Measurements from ENCODE around the gene RMDN2.

Gene RMDN2, protein sequence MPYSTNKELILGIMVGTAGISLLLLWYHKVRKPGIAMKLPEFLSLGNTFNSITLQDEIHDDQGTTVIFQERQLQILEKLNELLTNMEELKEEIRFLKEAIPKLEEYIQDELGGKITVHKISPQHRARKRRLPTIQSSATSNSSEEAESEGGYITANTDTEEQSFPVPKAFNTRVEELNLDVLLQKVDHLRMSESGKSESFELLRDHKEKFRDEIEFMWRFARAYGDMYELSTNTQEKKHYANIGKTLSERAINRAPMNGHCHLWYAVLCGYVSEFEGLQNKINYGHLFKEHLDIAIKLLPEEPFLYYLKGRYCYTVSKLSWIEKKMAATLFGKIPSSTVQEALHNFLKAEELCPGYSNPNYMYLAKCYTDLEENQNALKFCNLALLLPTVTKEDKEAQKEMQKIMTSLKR

DNA sequence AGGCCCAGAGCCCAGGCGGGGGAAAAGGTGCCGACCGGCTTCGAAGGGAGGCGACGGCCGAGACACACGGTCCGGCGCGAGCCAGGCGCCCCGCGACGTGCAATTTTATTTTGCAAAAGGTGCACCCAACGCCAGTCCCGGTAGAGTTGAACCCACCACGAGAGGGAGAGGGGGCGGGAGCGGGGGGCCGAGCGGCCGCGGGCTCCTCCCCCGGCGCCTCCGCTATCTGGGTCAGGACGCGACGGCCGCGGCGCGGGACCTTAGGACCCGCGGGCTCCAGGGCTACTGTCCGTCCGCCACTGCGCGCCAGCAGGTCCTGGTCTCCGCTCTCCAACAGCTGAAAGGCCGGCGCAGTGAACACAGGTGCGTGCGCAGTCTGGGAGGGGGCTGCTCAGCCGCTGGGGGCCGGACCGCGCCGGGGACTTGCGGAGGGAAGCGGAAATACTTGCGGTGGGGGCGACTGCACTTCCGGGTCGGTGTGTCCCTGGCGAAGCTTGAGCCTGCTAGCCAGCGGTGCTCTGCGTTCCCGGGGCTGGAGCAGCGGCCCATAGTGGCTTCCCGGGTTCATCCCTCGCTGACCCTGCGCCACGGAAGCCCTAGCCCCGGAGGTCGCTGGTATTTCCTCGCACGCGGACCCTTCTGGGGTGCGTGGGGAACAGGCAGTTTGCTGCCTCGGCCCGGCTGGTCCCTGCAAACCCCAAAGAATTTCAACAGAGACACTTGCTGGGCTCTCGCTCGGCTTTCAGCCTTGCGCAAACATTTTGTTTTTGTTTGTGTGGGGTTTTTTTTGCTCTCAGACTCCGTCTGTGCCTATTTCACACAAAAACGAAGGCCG, at the start of gene RMDN2:
TSS of gene RMDN2 (plus strand) at position 225 of the 835 bp plus-strand sequence. CDS start 3,991 bp downstream, outside the sequence.
- TF ChIP-seq GATA1 (IDR thresholded peaks at IDR 0.05; ENCODE audit: low read depth, low read length): no peak
- TF ChIP-seq POLR2A (IDR thresholded peaks at IDR 0.05; ENCODE audit: low read length): peak; percentile 91
- DNase-seq: peak; percentile 92 to 94

DNA sequence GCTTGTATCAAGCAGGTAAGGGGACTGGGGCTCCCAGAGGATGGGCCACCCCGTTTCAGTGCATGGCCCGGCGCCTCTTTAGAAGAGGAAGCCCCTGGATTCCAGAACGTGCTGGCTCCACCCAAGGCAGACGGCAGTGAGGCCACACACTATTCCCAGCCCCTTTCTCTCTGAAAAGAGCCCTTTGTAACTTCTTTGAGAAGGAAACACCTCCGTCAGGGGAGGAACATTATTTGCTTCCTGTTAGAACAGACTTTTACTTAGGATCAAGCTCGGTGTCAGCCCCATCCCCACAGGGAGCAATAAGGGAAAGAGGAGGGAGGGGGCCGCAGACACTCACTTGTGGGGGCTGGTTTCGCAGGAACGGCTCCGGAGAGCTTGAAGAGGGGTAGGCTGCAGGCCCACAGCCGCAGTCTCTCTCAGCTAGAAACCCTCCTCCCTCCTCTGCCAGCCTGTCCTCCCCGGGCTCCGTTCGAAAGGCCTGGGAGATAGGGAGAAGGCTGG, 49.6 kb upstream of the RMDN2 start:
- no peak for TF ChIP-seq POLR2A (IDR thresholded peaks at IDR 0.05; ENCODE audit: low read length)
- no peak for TF ChIP-seq GATA1 (IDR thresholded peaks at IDR 0.05; ENCODE audit: low read depth, low read length)
- no peak for DNase-seq

DNA sequence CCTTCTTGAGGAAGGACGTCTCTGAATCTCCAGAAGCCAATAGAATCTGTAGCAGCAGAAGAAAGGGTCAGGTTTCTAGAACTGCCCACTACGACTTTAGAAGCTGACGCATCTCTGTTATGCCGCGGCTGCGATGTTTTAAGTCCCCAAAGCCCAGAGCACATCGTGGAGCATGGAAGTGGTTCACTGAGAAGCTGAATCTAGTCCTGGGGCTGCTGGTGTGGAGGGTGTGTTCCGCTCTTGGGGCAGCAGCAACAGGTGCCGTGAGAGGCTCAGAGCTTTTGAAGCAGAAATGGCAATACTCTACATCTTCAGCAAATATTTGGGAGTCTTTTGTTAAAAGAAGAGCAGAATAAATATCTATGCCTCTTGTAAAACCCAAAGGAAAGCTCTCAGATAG, 48.9 kb upstream of the RMDN2 start:
- TF ChIP-seq POLR2A (IDR thresholded peaks at IDR 0.05; ENCODE audit: low read length) (no peak), GATA1 (IDR thresholded peaks at IDR 0.05; ENCODE audit: low read depth, low read length) (no peak)
- no peak for DNase-seq

DNA sequence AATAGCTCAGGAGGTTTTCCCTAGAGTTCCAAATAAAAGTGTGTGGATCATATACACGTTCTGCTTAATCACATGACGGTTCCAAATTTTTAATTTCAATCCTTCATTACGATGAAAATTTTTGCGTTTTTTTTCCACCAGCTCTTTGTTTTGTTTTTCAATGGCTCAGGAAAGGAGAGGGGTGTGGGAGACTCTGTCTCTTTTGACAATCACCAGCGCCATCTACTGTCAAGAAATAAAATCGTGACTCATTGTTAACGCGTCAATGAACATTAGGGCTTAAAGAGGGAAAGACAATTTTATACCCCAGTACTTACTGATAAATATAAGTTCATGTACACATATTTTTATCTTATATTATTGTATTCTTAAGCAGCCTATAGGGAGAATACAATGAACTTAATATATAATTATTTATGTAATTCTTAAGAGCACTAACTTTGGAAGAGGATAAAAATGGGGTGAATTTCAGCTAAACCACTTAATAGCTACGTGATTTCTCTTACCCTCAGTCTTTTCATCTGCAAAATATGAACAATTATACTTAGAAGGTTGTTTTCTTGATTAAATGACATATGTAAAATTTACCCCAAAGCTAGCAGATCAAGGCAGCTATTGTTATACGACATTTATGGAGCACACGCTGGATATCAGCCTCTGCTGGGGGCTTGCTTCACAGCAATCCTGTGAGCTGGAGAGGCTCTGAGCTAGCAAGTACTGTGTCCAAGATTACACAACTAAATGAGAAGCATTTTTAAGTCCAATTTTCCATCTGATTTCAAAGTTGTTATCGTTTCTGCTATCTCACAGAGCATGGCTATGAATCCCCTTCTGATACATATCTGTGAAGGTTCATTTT, 47.4 kb upstream of the RMDN2 start:
- no peak for TF ChIP-seq GATA1 (IDR thresholded peaks at IDR 0.05; ENCODE audit: low read depth, low read length)
- no peak for TF ChIP-seq POLR2A (IDR thresholded peaks at IDR 0.05; ENCODE audit: low read length)
- peak; percentile 52 to 68 for DNase-seq

DNA sequence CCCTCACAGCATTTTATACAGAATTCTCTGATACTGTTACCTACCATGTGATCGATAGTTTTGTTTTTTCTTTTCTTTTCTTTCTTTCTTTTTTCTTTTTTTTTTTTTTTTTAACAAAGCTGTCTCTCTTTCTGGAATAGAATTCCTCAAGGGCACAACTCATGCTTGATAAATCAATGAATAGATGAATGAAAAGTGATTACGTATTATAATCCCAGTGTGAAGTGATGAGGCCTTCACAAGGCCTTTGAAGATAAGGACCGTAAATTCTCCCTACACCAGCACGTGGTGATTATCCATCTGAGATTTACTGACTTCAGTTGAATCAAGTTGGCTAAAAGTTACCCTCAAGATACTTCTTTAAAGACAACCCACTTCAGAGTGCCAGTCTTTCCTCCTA, 46.6 kb upstream of the RMDN2 start:
- DNase-seq: no peak
- TF ChIP-seq POLR2A (IDR thresholded peaks at IDR 0.05; ENCODE audit: low read length): no peak
- no peak for TF ChIP-seq GATA1 (IDR thresholded peaks at IDR 0.05; ENCODE audit: low read depth, low read length)

DNA sequence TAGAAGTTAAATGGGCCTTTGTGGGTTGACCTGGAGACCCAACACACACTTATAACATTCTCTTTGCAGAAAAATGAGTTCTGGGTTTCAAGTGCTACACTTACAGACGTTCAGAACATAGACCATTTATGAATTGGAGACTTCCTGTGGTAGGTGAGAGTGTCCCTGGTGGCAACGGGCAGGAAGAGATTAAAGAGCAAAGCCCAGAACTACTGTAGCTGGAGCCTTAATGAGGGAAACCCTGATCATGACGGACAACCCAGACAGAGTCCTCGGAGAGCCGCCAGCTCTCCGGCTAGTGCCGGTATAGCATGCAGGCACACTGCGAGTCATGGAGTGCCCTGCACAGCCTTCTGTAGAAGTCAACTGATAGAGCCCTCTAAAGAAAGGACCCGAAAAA, 44.5 kb upstream of the RMDN2 start:
- no peak for TF ChIP-seq GATA1 (IDR thresholded peaks at IDR 0.05; ENCODE audit: low read depth, low read length)
- TF ChIP-seq POLR2A (IDR thresholded peaks at IDR 0.05; ENCODE audit: low read length): no peak
- DNase-seq: no peak

DNA sequence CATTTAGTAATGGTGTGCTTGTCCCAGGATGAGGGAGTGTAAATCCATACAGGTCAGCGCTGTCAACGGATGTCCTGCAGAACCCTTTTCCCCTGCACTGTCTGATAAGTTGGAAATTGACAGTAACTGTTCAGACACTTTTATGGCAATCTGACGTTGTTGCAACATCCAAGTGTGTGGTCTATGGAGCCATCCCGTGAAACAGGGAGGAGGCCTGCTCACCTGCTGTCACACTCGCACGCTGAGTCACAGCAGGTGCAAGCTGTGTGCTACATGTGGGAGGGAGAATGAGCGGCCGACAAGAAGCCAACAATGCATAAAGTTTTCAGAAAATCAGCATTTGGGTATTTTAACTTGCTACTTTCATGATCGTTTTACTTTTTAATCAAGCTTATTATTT, 43.7 kb upstream of the RMDN2 start:
- DNase-seq: no peak
- no peak for TF ChIP-seq GATA1 (IDR thresholded peaks at IDR 0.05; ENCODE audit: low read depth, low read length)
- no peak for TF ChIP-seq POLR2A (IDR thresholded peaks at IDR 0.05; ENCODE audit: low read length)

DNA sequence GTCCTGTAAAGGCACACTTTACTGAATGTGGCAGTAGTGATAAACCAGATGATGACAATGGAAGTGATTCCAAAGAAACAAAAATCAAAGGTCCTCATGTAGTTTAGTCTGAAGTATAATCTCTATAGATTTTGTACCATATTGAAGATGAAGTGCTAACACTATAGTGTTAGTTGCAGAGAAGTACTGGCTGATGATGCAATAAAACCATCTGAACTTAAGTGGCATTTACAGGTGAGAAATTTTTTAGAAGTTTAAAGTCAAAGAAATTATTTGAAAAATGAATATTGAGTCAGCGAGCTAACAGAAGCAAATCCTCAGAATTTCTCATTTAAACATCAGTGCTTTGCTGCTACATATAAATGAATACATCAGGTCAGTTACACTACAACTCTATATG, 43.1 kb upstream of the RMDN2 start:
- no peak for DNase-seq
- no peak for TF ChIP-seq GATA1 (IDR thresholded peaks at IDR 0.05; ENCODE audit: low read depth, low read length)
- no peak for TF ChIP-seq POLR2A (IDR thresholded peaks at IDR 0.05; ENCODE audit: low read length)

DNA sequence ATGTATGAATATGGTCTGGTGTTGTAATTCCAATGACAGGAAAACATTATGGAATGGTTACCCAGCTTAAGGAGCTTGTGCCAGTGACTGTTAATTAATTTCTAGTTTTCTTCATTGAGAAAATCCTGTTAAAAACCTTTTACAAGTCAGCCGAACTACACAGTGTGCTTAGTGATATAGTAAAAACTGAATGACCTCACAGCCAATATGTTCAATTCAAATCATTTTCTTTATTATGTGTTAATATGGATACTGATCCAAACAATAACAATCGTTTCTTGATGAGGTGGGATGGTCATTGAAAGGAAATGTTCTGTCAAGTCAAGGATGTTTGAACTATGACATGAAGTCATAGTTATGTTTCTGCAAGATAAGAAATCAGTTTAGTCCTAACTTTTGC, 41.6 kb upstream of the RMDN2 start:
- TF ChIP-seq POLR2A (IDR thresholded peaks at IDR 0.05; ENCODE audit: low read length) (no peak), GATA1 (IDR thresholded peaks at IDR 0.05; ENCODE audit: low read depth, low read length) (no peak)
- DNase-seq: peak in 1 of 2 experiments; percentile 8

DNA sequence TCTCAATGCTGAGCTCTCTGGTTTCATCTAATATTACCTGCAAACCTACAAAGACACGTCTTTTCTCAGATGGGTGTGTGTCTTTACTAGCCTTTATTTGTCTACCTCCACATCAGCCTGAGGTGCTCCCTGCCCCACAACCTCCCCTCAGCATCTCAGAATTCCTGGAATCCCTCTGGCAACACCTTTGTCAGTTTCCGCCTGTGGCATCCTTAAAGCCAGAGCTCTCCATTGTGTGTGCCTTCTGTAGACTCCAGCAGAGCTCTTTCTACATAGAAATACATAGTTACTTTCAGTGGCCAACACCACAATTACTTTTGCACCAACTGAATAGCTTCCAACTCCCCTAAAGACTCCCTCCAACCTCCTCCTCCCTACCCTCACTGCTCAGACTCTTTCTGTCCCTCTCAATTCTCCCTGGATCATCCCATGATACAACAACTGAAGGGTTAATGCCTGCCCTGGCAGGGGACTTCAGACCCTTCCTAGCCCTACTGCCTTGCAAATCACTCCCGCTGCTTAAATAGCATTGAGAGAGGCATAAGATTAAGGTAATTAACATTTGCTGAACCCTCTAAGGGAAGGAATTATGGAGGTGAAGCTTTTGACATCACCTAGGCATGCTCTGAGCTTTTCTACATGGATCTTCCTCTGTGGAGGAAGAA, 39.6 kb upstream of the RMDN2 start:
- DNase-seq: no peak
- TF ChIP-seq POLR2A (IDR thresholded peaks at IDR 0.05; ENCODE audit: low read length) (no peak), GATA1 (IDR thresholded peaks at IDR 0.05; ENCODE audit: low read depth, low read length) (no peak)

DNA sequence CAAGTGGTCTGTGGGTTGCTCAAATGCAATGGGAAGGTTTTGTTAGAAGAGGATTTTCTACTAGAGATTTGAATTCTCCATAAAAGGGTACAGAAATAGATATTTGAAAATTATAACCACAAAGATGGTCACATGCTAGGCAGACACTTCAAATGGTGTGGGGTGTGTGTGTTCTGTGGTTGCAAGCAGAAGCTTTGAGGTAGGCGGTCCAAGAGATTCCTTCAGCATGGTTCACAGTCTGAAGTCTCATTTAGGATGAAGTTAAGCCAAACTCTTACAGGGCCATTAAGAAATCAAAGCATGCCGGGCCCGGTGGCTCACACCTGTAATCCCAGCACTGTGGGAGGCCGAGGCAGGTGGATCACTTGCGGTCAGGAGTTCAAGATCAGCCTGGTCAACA, 38.3 kb upstream of the RMDN2 start:
- TF ChIP-seq GATA1 (IDR thresholded peaks at IDR 0.05; ENCODE audit: low read depth, low read length) (no peak), POLR2A (IDR thresholded peaks at IDR 0.05; ENCODE audit: low read length) (no peak)
- DNase-seq: no peak

DNA sequence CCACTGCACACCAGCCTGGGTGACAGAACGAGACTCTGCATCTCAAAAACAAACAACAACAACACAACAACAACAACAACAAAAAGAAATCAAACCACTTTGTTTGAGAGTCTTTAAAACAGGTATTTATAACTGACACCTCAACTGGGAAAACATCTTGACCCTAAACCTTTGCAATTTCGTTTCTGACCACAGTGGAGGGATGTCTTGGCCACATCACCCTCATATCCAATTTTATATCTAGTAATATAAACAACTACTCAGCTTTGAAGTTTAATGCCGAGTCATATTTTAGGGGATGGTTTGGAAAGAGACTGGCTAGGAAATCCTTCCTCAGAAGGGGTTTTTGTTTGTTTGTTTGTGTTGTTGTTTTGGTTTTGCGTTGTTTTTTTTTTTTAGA, 37.8 kb upstream of the RMDN2 start:
- no peak for TF ChIP-seq POLR2A (IDR thresholded peaks at IDR 0.05; ENCODE audit: low read length)
- TF ChIP-seq GATA1 (IDR thresholded peaks at IDR 0.05; ENCODE audit: low read depth, low read length): no peak
- DNase-seq: no peak

DNA sequence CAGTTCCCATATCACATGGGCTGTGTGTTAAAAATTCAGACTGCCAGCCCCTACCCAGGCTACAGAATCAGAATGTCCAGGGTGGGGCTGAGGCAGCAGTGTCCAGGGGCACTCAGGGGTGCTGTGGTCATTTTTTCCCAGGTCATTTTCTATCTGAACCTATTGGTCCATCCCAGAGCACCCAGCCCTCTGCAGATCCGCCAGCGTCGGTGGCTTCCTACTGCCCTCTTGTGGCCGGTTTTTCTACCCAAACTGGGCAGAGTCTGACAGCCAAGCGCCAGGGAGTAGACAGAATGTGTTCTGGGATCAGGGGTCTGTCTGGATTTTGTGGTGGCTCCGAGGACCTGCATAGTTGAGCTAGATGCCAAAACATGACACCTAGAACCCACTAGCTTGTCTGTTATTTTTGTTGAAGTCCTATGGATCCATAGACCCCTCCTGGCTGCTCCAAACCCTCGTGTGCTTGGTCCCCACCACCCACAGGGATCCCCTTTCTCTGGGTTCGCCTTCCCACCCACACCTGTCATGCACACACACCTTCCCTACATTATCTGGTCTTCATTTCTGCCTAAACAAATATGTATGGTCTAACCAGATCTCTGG, 34.1 kb upstream of the RMDN2 start:
- peak; percentile 63 to 77 for DNase-seq
- TF ChIP-seq POLR2A (IDR thresholded peaks at IDR 0.05; ENCODE audit: low read length): no peak
- no peak for TF ChIP-seq GATA1 (IDR thresholded peaks at IDR 0.05; ENCODE audit: low read depth, low read length)
